Measurements from ENCODE around the gene EP400. TPM values are rescaled to one million over a fixed set of nuclear protein-coding genes. Genes with fewer than 3 reads are reported as not detected.

Gene EP400
- total and polyA plus RNA-seq, 2 of the 8 experiments (the other 6 are each of a cell fraction or from before 2014, with no cell fraction given): 13.1 to 69.7 TPM

GRCh38 chr12:131919051-131919347, 30.7 kb upstream of the EP400 start:
- 86% methylated on average over 7 of the region's 19 CpGs; no CpG with 5 or more reads in 1 of the 2 experiments for WGBS, 2 experiments (ENCODE audit: extremely low coverage in 1 of 2, insufficient coverage in 1 of 2, insufficient read length in 1 of 2, insufficient replicate concordance in 2 of 2, low coverage in 1 of 2, low lambda C conversion rate in 2 of 2, missing lambda C conversion rate in 1 of 2)
- Histone ChIP-seq H2BK5ac (ENCODE audit: low read depth, low read length) (no peak overlapping the region), H3K9me3 (ENCODE audit: insufficient read depth in 2 of 2, low read depth in 1 of 2, low read length in 1 of 2) (no peaks in the 10 kb centered on the region), H3K14ac (ENCODE audit: insufficient read length) (no peak overlapping the region), H3K56ac (replicated peaks; ENCODE audit: insufficient read length, low read depth, low read length) (no peak overlapping the region), H4K20me1 (replicated peaks in 1 of 2; ENCODE audit: control insufficient read depth in 1 of 2, insufficient read depth in 2 of 2, low read length in 2 of 2) (peaks cover 0 to 11% of the 10 kb centered on the region in 2 experiments), H2BK12ac (ENCODE audit: low read depth, low read length) (no peak overlapping the region), H3K4me3 (ENCODE audit: extremely low read depth in 1 of 4, insufficient read depth in 2 of 4, low read depth in 3 of 4, low read length in 4 of 4) (no peak overlapping the region), H3K9ac (replicated peaks in 1 of 4; ENCODE audit: extremely low read depth in 1 of 4, low read depth in 3 of 4, low read length in 3 of 4) (no peak overlapping the region), H4K91ac (replicated peaks; ENCODE audit: insufficient read length, low read length) (no peak overlapping the region), H2BK20ac (ENCODE audit: low read length) (no peak overlapping the region), H2AK5ac (ENCODE audit: low read depth, low read length) (no peak overlapping the region), H2AFZ (ENCODE audit: low read length) (no peak overlapping the region), H3K79me2 (ENCODE audit: control insufficient read depth in 1 of 2, insufficient read depth in 2 of 2, low read length in 2 of 2) (no peaks in the 10 kb centered on the region), H3K36me3 (ENCODE audit: control insufficient read depth in 2 of 4, insufficient read depth in 4 of 4, low read length in 3 of 4) (peaks cover 9 to 47% (median 27%) of the 10 kb centered on the region in 4 experiments), H3K18ac (ENCODE audit: extremely low read depth, low read length) (no peak overlapping the region), H4K5ac (ENCODE audit: insufficient read length, low read depth, low read length) (no peak overlapping the region), H2BK120ac (replicated peaks; ENCODE audit: low read depth, low read length) (no peak overlapping the region), H4K8ac (ENCODE audit: extremely low read depth, insufficient read depth, low read length) (no peak overlapping the region), H3K27ac (ENCODE audit: low read depth, low read length) (no peak overlapping the region), H3K23ac (ENCODE audit: insufficient read length) (no peak overlapping the region), H3K79me1 (ENCODE audit: low read depth, low read length) (no peaks in the 10 kb centered on the region), H3K4me1 (replicated peaks in 1 of 4; ENCODE audit: control insufficient read depth in 3 of 4, insufficient read depth in 4 of 4, low read length in 3 of 4) (no peaks in the 10 kb centered on the region), H2BK15ac (ENCODE audit: low read length) (no peak overlapping the region), H3K23me2 (ENCODE audit: low read depth, low read length) (peaks cover 4% of the 10 kb centered on the region; the same call in 1 of the 2 replicates), H3K4ac (replicated peaks; ENCODE audit: insufficient read length, low read depth, low read length) (no peak overlapping the region), H3K27me3 (replicated peaks in 1 of 4; ENCODE audit: control insufficient read depth in 3 of 4, extremely low read depth in 1 of 4, insufficient read depth in 3 of 4, low read length in 3 of 4) (no peaks in the 10 kb centered on the region), H3K4me2 (ENCODE audit: insufficient read depth in 1 of 2, low read depth in 2 of 2, low read length in 2 of 2) (no peak overlapping the region)
- ChIA-PET POLR2A (ENCODE audit: partially characterized antibody) (interaction anchor here (1.8 to 4.8 kb wide), 3 partner anchors 9 to 65 kb away, joined by 4 to 33 read pairs (median 27); partner anchors contain the start of gene PUS1), CTCF (ENCODE audit: partially characterized antibody) (interaction anchor here (0.6 to 1.1 kb wide), 2 partner anchors 93 to 184 kb away, joined by 3 to 4 read pairs; no protein-coding TSS in a partner anchor)
- TF ChIP-seq KDM5A (IDR thresholded peaks at IDR 0.05; ENCODE audit: low read length) (no peak), FOSL1 (IDR thresholded peaks at IDR 0.05; ENCODE audit: insufficient read depth, low read depth, low read length) (no peak), CHD1 (IDR thresholded peaks at IDR 0.05; ENCODE audit: low read depth, low read length) (no peak), SIX5 (IDR thresholded peaks at IDR 0.05; ENCODE audit: low read depth, low read length) (no peak)
- FAIRE-seq: no peak
- DNase-seq (ENCODE audit: low read depth in 1 of 2, low spot score in 2 of 2): no peak

All from H1 (cell line).